ENCODE measurements around the gene CEACAM1.

GRCh38 chr19:42468273-42468796 lies 59.9 kb downstream of the CEACAM1 start:
- TF ChIP-seq FOXK2 (IDR thresholded peaks at IDR 0.05) = no peak
- no peak for TF ChIP-seq SUZ12 (IDR thresholded peaks at IDR 0.05)
- no peak for TF ChIP-seq FOXA1 (IDR thresholded peaks at IDR 0.05)
- TF ChIP-seq ARNT (IDR thresholded peaks at IDR 0.05) = no peak
- TF ChIP-seq FOXM1 (IDR thresholded peaks at IDR 0.05; ENCODE audit: borderline replicate concordance) = no peak
- no peak for TF ChIP-seq L3MBTL2 (conservative IDR thresholded peaks at IDR 0.05)
- no peak for TF ChIP-seq BHLHE40 (IDR thresholded peaks at IDR 0.05; ENCODE audit: borderline replicate concordance)
- no peak for TF ChIP-seq CTBP1 (IDR thresholded peaks at IDR 0.05; ENCODE audit: borderline replicate concordance)
- TF ChIP-seq LEF1 (IDR thresholded peaks at IDR 0.05; ENCODE audit: borderline replicate concordance) = no peak
- TF ChIP-seq TARDBP (IDR thresholded peaks at IDR 0.05) = no peak
- TF ChIP-seq NFRKB (IDR thresholded peaks at IDR 0.05) = no peak
- TF ChIP-seq ELF4 (IDR thresholded peaks at IDR 0.05) = no peak
- no peak for TF ChIP-seq HDGF (IDR thresholded peaks at IDR 0.05; ENCODE audit: borderline replicate concordance)

Measured in HEK293T (cell line).